Spinal cord (tissue), 10 donors: ENCODE data around the gene ZFHX3. TPM values are rescaled to one million over a fixed set of nuclear protein-coding genes. Genes with fewer than 3 reads are reported as not detected.

Source experiments
- DNase-seq, 6 donors: peaks; one replicate each; pipeline versions ENCODE4 v3.0.0 to v3.0.0-alpha.2; 2013 to 2015; ENCODE audit warnings: low spot score in 6 of 6, low read depth in 4 of 6
- H3K27ac ChIP-seq: one replicate; pipeline ENCODE4 v1.5.1; 2013; ENCODE audit warnings: low read depth, low read length, control low read depth
- H3K27me3 ChIP-seq: one replicate; pipeline ENCODE4 v1.6.1; 2013; ENCODE audit warnings: low read length; ENCODE audit not compliant: control insufficient read depth, insufficient read depth
- H3K36me3 ChIP-seq: one replicate; pipeline ENCODE4 v1.6.1; 2013; ENCODE audit warnings: low read length; ENCODE audit not compliant: control insufficient read depth, insufficient read depth
- H3K4me1 ChIP-seq: one replicate; pipeline ENCODE4 v1.6.1; 2013; ENCODE audit warnings: low read length; ENCODE audit not compliant: control insufficient read depth, insufficient read depth
- H3K4me3 ChIP-seq: one replicate; pipeline ENCODE4 v1.5.1; 2013; ENCODE audit warnings: low read depth, low read length, control low read depth
- H3K9me3 ChIP-seq: one replicate; pipeline ENCODE4 v1.6.1; 2013; ENCODE audit warnings: low read length; ENCODE audit not compliant: control insufficient read depth, insufficient read depth
- whole genome bisulfite sequencing: methylation state at CpG from one replicate; pipeline ENCODE4 v1.1.5; 2013; ENCODE audit warnings: missing lambda C conversion rate; ENCODE audit not compliant: insufficient coverage; 5-methylcytosine and 5-hydroxymethylcytosine counted together
- polyA plus RNA-seq, 2 donors: library from polyadenylated mRNA; unstranded; fragments of 120-200 nt; gene quantifications; one replicate each; pipeline ENCODE4 v1.2.1, GENCODE V29; 2013; ENCODE audit not compliant: insufficient read length in 2 of 2
- total RNA-seq, 2 donors: library from RNA; depleted of rRNA in 1 of 2; stranded (reverse); fragments of 120-200 nt in 1 of 2; fragments of >200 nt in 1 of 2; gene quantifications; one replicate each; pipeline versions ENCODE4 v1.2.3 to v1.2.4, GENCODE V29; 2013 to 2014
- donor health status: healthy.

Gene ZFHX3
- total and polyA plus RNA-seq, 4 donors, result 10.7 to 16.6 (median 13.1) TPM

DNA sequence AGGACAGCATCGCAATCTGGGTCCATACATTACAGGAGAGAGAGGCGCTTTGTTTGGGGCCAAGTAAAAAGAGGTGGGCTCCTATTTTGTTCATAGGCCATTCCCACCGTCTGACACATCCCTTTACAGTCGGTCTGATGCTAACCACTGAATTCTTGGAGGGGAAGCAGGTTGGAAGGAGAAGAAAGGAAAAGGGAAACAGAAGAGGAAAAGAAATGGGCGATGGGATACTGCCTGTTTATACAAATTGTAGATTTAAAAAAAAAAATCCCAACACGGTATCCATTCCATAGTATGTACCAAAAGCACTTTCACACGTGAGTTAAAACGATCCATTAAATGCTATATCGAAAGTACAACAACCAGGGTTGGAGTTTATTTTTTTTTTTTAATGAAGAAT, 4.0 kb upstream of the ZFHX3 start:
- H3K27me3 ChIP-seq, result peaks cover 63% of the 10 kb centered on the region
- H3K4me1 ChIP-seq, result peaks cover 27% of the 10 kb centered on the region
- no peaks in the 10 kb centered on the region for H3K9me3 ChIP-seq
- H3K4me3 ChIP-seq, result no peak overlapping the region
- 79% methylated on average over 2 of the region's 9 CpGs for WGBS
- H3K27ac ChIP-seq, result peak overlapping the region; percentile 87
- H3K36me3 ChIP-seq, result no peaks in the 10 kb centered on the region
- peak in 1 of 6 donors; percentile 57 for DNase-seq

DNA sequence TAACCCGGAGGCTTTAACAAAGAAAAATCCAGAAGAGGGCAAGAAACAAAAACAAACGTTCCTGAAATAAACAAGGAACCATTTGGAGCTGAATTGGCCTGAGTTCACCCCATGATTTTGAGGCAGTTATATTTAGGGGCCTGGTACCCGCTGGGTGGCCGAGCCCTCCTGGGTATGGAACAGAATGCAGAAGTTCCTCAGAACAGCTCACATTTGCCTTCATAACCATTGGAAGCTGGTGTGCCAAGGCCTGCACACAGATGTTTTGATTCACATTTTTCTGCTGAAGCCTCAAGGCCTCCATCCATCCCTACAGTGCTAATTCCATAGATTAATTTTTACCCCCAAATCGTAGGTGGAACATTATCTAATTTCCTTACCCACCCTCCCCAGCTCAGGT, 3.3 kb upstream of the ZFHX3 start:
- Histone ChIP-seq H3K27ac (peak overlapping the region; percentile 87), H3K36me3 (no peaks in the 10 kb centered on the region), H3K4me3 (no peak overlapping the region), H3K27me3 (peaks cover 63% of the 10 kb centered on the region), H3K4me1 (peaks cover 27% of the 10 kb centered on the region), H3K9me3 (no peaks in the 10 kb centered on the region)
- DNase-seq, result no peak
- 65% methylated on average over 3 of the region's 5 CpGs for WGBS

DNA sequence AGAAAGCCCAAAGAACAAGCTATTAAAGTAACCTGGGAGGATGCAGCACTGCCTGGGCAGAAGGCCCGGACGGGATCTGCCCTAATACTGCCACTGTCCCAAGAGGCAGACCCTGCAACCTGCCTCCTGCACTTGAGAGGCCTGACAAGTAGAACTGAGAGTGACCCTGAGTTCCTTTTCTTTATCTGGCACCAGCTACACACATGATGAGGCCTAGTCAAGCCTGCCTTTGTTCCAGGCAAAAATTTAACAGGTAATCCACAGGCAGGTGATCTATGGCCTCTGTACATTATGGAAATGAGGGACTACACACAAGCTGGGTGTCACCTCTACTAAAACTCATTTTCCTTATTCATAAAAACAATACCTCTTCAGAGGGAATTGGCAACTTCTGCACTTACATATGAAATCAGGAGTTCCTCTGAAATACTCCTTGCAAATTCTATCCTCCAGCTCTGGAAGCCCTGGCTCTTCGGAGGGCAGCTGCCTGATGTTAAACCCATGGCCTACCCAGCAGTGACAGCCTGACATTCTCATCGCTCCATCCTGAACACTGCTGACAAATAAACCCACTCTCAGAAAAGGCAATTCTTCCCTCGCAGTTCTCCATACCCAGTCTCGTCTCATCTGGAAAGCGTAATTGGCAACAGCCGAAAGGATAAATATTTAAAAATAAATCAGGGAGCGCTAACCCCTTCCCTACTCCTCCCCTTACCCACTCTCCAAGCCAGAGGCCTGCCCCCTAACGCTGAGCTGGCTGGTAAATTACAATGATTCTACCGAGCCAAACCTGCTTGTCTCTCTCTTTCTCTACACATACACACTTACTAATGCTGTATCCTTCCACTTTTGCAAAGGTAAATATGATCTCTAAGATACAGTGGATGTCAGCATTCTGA, 2.5 kb upstream of the ZFHX3 start:
- H3K4me3 ChIP-seq, result no peak overlapping the region
- peak overlapping the region; percentile 87 for H3K27ac ChIP-seq
- 81% methylated on average over 3 of the region's 11 CpGs for WGBS
- peaks cover 62% of the 10 kb centered on the region for H3K27me3 ChIP-seq
- H3K9me3 ChIP-seq, result no peaks in the 10 kb centered on the region
- DNase-seq, result peak in 1 of 6 donors; percentile 72
- H3K36me3 ChIP-seq, result no peaks in the 10 kb centered on the region
- H3K4me1 ChIP-seq, result peaks cover 26% of the 10 kb centered on the region

DNA sequence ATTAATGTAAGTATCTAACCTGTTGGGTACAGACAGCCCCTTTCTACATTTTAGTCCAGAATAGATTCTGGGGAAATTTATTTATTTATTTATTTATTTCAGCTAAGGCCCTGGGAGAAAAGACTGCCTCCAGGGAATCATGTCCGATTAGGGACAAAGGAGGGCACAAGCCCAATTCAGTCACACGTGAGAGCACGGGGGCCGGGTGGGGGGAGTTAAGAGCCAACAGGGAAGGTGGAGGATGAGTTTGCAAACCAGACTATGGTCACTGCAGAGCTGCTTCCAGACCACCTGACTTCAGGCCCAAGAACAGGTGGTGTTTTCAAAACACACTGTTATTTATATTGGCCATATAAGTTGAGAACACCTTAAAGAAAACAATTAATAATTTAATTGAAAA, 1.6 kb upstream of the ZFHX3 start:
- Histone ChIP-seq H3K27me3 (peaks cover 53% of the 10 kb centered on the region), H3K4me3 (no peak overlapping the region), H3K4me1 (peaks cover 22% of the 10 kb centered on the region), H3K9me3 (no peaks in the 10 kb centered on the region), H3K27ac (peak overlapping the region; percentile 6), H3K36me3 (no peaks in the 10 kb centered on the region)
- DNase-seq, result no peak
- 63% methylated on average over 4 of the region's 4 CpGs for WGBS

DNA sequence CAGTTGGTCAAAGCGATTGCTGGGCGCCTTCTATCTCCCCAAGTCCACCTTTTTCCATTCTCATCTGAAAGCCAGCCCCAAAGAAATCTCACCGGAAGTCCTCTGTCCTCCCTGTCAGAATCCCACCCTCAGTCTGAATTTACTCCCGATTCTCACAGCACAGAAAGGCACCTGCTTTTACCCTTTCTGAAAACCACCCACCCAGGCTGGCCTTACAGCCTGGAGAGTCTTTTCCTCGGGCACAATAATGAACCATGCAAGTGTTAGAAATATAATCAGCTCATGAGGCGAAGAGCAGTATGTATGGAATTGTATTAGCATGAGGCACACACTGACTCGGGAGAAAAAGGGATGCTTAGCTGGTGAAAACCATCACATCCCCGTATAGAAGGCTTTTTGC, 1.2 kb upstream of the ZFHX3 start:
- 79% methylated on average over 5 of the region's 8 CpGs for WGBS

DNA sequence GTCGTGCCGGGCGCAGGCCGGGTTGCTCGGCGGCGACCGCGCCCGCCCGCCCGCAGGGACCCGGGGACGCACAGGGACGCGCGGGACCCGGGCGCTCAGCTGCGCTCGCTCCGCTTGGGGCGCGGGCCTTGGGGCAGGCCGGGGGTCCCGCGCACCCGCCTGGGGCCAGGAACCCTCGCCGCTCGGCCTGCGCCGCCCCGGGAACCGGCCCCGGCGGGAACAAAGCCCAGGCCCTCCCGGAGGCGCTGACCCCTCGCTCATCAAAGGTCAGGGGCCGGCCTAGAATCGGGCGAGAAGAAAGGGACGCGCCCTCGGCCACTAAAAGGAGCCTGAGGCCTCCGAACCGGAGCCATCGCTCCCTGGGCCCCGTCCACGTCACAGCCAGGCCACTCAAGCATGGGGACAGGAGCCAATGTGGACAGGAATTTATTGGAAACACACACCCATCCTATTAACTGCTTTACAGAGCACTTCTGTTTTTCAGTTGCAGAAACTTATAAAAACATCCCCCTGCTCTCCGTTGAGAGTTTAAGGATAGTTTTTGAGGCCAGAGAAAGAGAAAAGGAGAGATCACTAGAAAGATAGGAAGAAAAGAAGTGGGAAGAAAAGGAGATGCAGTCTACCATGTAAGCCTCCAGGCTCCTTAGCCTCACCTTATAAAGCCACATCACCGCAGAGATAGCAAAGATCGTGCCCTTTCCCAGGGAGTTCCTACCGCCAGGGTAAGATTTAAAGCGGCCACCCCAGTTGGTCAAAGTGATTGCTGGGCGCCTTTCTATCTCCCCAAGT, 558 bp upstream of the ZFHX3 start:
- H3K4me1 ChIP-seq, result peaks cover 19% of the 10 kb centered on the region
- no peaks in the 10 kb centered on the region for H3K9me3 ChIP-seq
- peak overlapping the region; percentile 76 for H3K27ac ChIP-seq
- WGBS, result 6% methylated on average over 56 of the region's 57 CpGs
- peak in 1 of 6 donors; percentile 47 for DNase-seq
- peak overlapping the region; percentile 57 for H3K4me3 ChIP-seq
- peaks cover 48% of the 10 kb centered on the region for H3K27me3 ChIP-seq
- no peaks in the 10 kb centered on the region for H3K36me3 ChIP-seq

More for the DNA sequence above, 1.2 kb upstream of the ZFHX3 start:
- H3K4me1 ChIP-seq, result peaks cover 22% of the 10 kb centered on the region
- H3K36me3 ChIP-seq, result no peaks in the 10 kb centered on the region
- peak in 1 of 6 donors; percentile 54 for DNase-seq
- peak overlapping the region; percentile 76 for H3K27ac ChIP-seq
- H3K9me3 ChIP-seq, result no peaks in the 10 kb centered on the region
- H3K4me3 ChIP-seq, result no peak overlapping the region
- peaks cover 53% of the 10 kb centered on the region for H3K27me3 ChIP-seq

DNA sequence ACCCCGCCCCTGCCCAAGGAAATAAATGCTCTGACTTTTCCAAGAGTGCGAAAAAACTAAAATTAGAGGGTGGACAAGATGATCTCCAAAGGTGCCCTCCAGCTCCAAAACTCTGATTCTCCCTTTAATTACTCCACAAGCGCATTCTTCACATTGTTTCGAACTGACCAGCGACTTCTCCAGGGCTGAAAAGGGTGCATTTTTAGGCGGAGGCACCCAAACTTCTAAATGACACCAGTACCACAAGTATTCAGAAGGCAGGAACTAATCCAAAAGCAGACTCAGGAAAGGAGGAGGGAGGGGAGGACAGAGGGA, 750 bp downstream of the ZFHX3 start:
- peaks cover 53% of the 10 kb centered on the region for H3K27me3 ChIP-seq
- WGBS, result 86% methylated on average over 1 of the region's 6 CpGs
- no peaks in the 10 kb centered on the region for H3K9me3 ChIP-seq
- H3K36me3 ChIP-seq, result no peaks in the 10 kb centered on the region
- peak overlapping the region; percentile 6 for H3K27ac ChIP-seq
- peaks cover 17% of the 10 kb centered on the region for H3K4me1 ChIP-seq
- H3K4me3 ChIP-seq, result peak overlapping the region; percentile 57
- no peak for DNase-seq

DNA sequence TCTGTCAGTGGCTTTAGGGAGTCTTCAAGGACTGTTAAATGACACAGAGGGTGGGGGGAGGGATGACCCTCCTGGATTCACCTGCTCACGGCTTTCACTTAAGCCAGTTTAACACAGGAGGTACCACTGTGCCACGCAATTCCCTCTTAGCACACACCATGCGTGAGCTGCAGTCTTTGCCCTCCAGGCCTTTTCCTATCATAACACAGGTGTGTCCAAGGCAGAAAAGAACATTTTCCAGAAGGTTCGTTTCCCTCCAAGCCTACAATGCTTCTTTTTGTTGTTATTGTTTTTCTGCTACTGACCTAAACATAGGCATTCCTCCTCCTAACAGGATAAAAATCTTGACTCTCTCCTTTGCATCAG, 1.1 kb downstream of the ZFHX3 start:
- DNase-seq, result no peak
- no peaks in the 10 kb centered on the region for H3K36me3 ChIP-seq
- peaks cover 17% of the 10 kb centered on the region for H3K4me1 ChIP-seq
- H3K4me3 ChIP-seq, result no peak overlapping the region
- 58% methylated on average over 3 of the region's 4 CpGs for WGBS
- H3K27ac ChIP-seq, result no peak overlapping the region
- peaks cover 53% of the 10 kb centered on the region for H3K27me3 ChIP-seq
- no peaks in the 10 kb centered on the region for H3K9me3 ChIP-seq

DNA sequence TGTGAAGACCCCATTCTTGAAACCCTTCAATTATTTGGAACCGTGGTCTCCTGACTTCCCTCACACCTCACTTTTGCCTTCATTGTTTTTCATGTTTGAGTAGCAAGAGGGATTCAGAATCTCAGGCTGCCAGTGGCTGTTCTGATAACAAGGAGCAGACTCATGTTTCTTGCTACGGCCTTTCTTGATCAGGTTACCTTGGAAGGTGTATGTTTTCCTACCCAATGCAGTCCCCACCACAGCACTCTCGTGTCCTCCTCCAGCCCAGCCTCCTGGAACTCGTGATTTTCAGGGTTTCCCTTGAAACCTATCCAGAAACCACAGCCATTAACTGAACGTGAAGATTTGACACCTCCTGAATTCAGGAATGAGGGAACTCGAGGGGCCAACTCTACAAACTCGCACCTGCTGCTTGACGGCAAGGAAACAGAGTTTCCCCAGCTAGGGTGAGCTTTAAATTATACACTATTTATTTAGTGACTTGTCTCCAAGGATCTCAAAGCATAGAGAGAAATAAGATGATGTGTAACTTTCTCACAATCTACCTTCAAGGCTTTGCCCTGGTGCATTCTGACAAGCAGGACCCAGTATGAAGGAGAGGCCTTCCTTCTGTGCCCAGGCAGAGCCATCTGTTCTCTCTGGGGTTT, 1.6 kb downstream of the ZFHX3 start:
- 47% methylated on average over 3 of the region's 8 CpGs for WGBS
- Histone ChIP-seq H3K4me1 (peaks cover 16% of the 10 kb centered on the region), H3K9me3 (no peaks in the 10 kb centered on the region), H3K27ac (peak overlapping the region; percentile 54), H3K27me3 (peaks cover 53% of the 10 kb centered on the region), H3K36me3 (no peaks in the 10 kb centered on the region), H3K4me3 (no peak overlapping the region)
- DNase-seq, result no peak
